HCEC 1CT (cell line): ENCODE measurements around the gene PCDHGB2.
"Not testable (repeated sequence)": the region's sequence is repeated elsewhere in the genome, so short reads cannot be mapped to it uniquely, and the experiment has no call there.

Experiments used
- DNase-seq: peaks from one replicate; pipeline ENCODE4 v3.0.0-alpha.2; 2017

The PCDHGB2 gene

GRCh38 chr5:141359790-141360426 is at the start of gene PCDHGB2:
PCDHGB2 (plus strand) TSS chr5:141359994; CDS start chr5:141360136, 142 bp downstream.
- DNase-seq: peak; percentile 53

DNA sequence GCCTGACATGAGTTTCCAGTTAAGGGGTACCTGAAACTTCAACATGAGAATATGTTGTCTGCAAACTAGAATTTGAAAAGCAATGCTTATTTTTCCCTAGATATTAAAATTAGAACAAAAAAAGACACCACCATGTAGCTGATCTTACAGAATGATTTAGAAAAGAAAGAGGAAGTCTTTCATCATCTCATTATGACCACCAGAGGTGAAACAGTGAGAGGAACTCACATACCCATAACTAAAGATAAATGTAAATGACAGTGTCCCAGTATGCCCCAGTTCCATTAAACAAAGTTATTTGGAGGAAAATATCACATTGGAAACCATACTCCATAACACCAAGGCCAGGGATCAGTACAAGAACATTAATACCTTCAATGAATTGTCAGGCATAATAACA is 46.1 kb upstream of the PCDHGB2 start:
- no peak for DNase-seq

- DNase-seq: not testable (repeated sequence)
These were observed 42.8 kb upstream of the PCDHGB2 start for GRCh38 chr5:141316963-141317362.

DNA sequence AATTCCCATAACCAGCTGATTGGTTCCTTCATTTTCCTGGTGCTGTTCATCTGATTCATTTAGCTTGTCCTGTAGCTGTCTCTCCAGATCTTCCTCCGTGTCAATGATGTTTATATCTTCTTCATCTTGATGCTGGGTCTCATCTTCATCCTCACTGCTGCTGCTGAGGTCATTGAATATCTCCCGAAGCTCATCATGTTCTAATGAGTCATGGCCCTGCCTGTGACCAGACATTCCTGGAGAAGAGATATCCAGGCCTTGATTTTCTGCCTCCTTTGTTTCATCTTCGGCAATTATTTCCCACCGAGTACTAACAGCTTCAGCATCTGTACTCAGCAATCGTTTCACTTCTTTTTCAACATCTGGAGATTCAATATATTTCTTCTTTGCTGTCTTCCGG is 40.6 kb upstream of the PCDHGB2 start:
- DNase-seq: no peak

- DNase-seq: no peak
These were observed 40.1 kb upstream of the PCDHGB2 start for GRCh38 chr5:141319699-141320098.

GRCh38 chr5:141320225-141321169 is 39.3 kb upstream of the PCDHGB2 start, which contains the start of gene TAF7:
TAF7 (minus strand) TSS chr5:141320784; CDS start chr5:141320044, 740 bp downstream.
- peak; percentile 88 for DNase-seq

- no peak for DNase-seq
These were observed 37.5 kb upstream of the PCDHGB2 start for GRCh38 chr5:141322261-141322660.

- peak; percentile 78 for DNase-seq
These were observed 33.5 kb upstream of the PCDHGB2 start for GRCh38 chr5:141326088-141326854.

GRCh38 chr5:141328231-141328630 is 31.6 kb upstream of the PCDHGB2 start:
- no peak for DNase-seq

GRCh38 chr5:141330299-141331080 is 29.3 kb upstream of the PCDHGB2 start, which contains the start of gene PCDHGA1:
PCDHGA1 (plus strand) TSS chr5:141330514.
- peak; percentile 51 for DNase-seq

DNA sequence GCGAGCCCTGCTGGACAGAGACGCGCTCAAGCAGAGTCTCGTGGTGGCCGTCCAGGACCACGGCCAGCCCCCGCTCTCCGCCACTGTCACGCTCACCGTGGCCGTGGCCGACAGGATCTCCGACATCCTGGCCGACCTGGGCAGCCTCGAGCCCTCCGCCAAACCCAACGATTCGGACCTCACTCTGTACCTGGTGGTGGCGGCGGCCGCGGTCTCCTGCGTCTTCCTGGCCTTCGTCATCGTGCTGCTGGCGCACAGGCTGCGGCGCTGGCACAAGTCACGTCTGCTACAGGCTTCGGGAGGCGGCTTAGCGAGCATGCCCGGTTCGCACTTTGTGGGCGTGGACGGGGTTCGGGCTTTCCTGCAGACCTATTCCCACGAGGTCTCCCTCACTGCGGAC is 27.2 kb upstream of the PCDHGB2 start:
- DNase-seq: not testable (repeated sequence)

- DNase-seq: peak; percentile 32
These were observed 21.1 kb upstream of the PCDHGB2 start, which contains the start of gene PCDHGA2 for GRCh38 chr5:141338538-141339306. PCDHGA2 (plus strand) TSS chr5:141338760.

GRCh38 chr5:141340781-141341354 is 18.9 kb upstream of the PCDHGB2 start:
- not testable (repeated sequence) for DNase-seq

- no peak for DNase-seq
These were observed 17.0 kb upstream of the PCDHGB2 start for GRCh38 chr5:141342773-141343172.

DNA sequence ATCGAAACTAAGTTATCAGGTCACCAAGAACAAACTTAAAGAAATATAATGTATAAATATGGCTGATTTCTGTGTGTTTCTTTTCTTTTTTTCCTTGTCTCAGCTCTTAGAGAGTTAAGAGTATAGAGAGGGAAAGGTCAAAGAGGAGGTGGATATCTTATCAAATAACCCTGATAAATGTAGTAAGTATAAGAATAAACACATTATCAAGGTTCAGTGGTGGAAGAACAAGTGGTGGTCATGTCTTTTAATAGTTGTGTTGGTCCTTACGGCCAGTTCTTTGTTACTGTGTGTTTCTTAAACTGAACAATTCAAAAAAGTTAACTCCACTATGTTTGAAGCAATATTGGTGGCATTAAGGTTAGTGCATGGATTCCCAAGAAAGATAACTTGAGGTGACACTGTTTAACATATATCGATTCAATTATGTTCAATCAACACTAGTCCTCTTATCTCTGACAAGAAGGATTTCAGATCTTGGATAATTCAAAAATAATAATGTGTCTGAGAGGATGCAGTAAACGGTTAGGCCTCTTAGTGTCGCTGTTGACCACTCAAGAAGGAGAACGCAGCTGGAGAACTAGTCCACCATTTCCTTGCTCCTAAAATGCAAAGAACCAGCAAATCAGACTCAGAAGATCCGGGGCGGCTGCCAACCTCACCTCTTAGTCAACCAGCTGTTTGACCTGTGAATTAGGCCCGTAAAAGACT is 16.4 kb upstream of the PCDHGB2 start, which contains the start of gene PCDHGA3:
Gene PCDHGA3, plus strand, starts transcription at position 588 of the 711 bp plus-strand sequence. CDS start 205 bp downstream, outside the sequence.
- no peak for DNase-seq

DNA sequence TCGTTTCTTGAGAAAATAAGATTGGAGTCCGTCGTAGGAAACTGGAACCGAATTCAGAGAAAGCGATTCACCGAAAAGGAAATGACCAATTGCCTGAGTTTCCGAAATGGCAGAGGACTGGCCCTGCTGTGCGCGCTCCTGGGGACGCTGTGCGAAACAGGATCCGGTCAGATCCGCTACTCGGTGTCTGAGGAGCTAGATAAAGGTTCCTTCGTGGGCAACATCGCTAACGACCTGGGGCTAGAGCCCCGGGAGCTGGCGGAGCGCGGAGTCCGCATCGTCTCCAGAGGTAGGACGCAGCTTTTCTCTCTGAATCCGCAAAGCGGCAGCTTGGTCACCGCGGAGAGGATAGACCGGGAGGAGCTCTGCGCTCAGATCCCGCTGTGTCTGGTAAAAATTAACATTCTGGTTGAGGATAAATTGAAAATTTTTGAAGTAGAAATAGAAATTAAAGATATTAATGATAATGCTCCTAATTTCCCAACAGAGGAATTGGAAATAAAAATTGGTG is 15.8 kb upstream of the PCDHGB2 start:
- DNase-seq: no peak

- DNase-seq: no peak
These were observed 14.5 kb upstream of the PCDHGB2 start for GRCh38 chr5:141345327-141345726.

GRCh38 chr5:141346017-141346416 is 13.8 kb upstream of the PCDHGB2 start:
- not testable (repeated sequence) for DNase-seq

DNA sequence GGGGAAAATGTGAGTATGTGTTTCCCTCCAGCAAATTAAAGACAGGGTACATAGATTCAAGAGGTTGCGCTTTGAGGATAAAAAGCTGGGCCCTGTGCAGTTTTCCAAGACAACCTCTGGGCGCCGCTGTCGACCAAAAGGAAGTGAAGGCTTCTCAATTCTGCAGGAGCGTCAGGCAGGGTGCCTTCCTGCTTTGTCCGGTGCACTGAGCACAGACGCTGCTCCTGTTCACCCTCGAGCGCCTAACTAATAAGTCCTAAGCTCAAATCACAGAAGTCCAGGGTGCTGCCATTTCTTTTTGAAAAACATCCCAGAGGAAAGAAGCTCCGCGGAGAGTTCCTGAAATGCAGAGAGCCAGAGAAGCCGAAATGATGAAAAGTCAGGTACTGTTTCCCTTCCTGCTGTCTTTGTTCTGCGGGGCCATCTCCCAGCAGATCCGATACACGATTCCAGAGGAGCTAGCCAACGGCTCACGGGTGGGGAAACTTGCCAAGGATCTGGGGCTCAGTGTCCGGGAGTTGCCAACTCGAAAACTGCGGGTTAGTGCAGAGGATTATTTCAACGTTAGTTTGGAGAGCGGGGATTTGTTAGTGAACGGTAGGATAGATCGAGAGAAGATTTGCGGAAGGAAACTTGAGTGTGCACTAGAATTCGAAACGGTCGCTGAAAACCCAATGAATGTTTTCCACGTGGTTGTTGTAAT is 9.7 kb upstream of the PCDHGB2 start, which contains the start of gene PCDHGB1:
Gene PCDHGB1, plus strand, starts transcription at position 183 of the 703 bp plus-strand sequence. Its CDS starts 162 bp downstream, at position 345.
- DNase-seq: peak; percentile 59
